ENCODE data around the gene PDZRN4. TPM values are rescaled to one million over a fixed set of nuclear protein-coding genes. Genes with fewer than 3 reads are reported as not detected.

The PDZRN4 gene
- total and polyA plus RNA-seq, 9 donors = 1.5 to 5.0 (median 2.9) TPM

GRCh38 chr12:41402801-41403200, 214.7 kb downstream of the PDZRN4 start:
- DNase-seq = no peak
- Histone ChIP-seq H3K4me3 (ENCODE audit: low read length) (no peak overlapping the region), H3K9me3 (replicated peaks; ENCODE audit: control insufficient read depth, low read depth, low read length) (peaks cover 6% of the 10 kb centered on the region), H3K36me3 (ENCODE audit: control insufficient read depth, insufficient read depth, low read length) (no peaks in the 10 kb centered on the region), H3K27me3 (ENCODE audit: control insufficient read depth, insufficient read depth, low read length) (no peaks in the 10 kb centered on the region), H3K27ac (ENCODE audit: low read length) (no peak overlapping the region), H3K4me1 (ENCODE audit: control insufficient read depth, insufficient read depth, low read length) (no peaks in the 10 kb centered on the region)
- no CpG with 5 or more reads among the region's 6 CpGs for WGBS (ENCODE audit: insufficient coverage)

GRCh38 chr12:41407232-41407799, 219.2 kb downstream of the PDZRN4 start:
- Histone ChIP-seq H3K36me3 (ENCODE audit: control insufficient read depth, insufficient read depth, low read length) (no peaks in the 10 kb centered on the region), H3K4me3 (ENCODE audit: low read length) (no peak overlapping the region), H3K27ac (ENCODE audit: low read length) (no peak overlapping the region), H3K9me3 (replicated peaks; ENCODE audit: control insufficient read depth, low read depth, low read length) (peaks cover 6% of the 10 kb centered on the region), H3K27me3 (ENCODE audit: control insufficient read depth, insufficient read depth, low read length) (no peaks in the 10 kb centered on the region), H3K4me1 (ENCODE audit: control insufficient read depth, insufficient read depth, low read length) (no peaks in the 10 kb centered on the region)
- DNase-seq = peak; percentile 13
- 60% methylated on average over 1 of the region's 3 CpGs for WGBS (ENCODE audit: insufficient coverage)

GRCh38 chr12:41409628-41410027, 221.5 kb downstream of the PDZRN4 start:
- no peak for DNase-seq
- H3K36me3 ChIP-seq (ENCODE audit: control insufficient read depth, insufficient read depth, low read length) = no peaks in the 10 kb centered on the region
- no peak overlapping the region for H3K27ac ChIP-seq (ENCODE audit: low read length)
- no peak overlapping the region for H3K4me3 ChIP-seq (ENCODE audit: low read length)
- 100% methylated on average over 1 of the region's 2 CpGs for WGBS (ENCODE audit: insufficient coverage)
- peaks cover 4% of the 10 kb centered on the region for H3K9me3 ChIP-seq (replicated peaks; ENCODE audit: control insufficient read depth, low read depth, low read length)
- H3K27me3 ChIP-seq (ENCODE audit: control insufficient read depth, insufficient read depth, low read length) = no peaks in the 10 kb centered on the region
- no peaks in the 10 kb centered on the region for H3K4me1 ChIP-seq (ENCODE audit: control insufficient read depth, insufficient read depth, low read length)

- H3K9me3 ChIP-seq (replicated peaks; ENCODE audit: control insufficient read depth, low read depth, low read length) = peaks cover 2% of the 10 kb centered on the region
- peaks cover 2% of the 10 kb centered on the region for H3K4me1 ChIP-seq (ENCODE audit: control insufficient read depth, insufficient read depth, low read length)
- WGBS (ENCODE audit: insufficient coverage) = no CpG with 5 or more reads among the region's 3 CpGs
- H3K27me3 ChIP-seq (ENCODE audit: control insufficient read depth, insufficient read depth, low read length) = no peaks in the 10 kb centered on the region
- H3K4me3 ChIP-seq (ENCODE audit: low read length) = no peak overlapping the region
- H3K36me3 ChIP-seq (ENCODE audit: control insufficient read depth, insufficient read depth, low read length) = no peaks in the 10 kb centered on the region
- no peak for DNase-seq
- no peak overlapping the region for H3K27ac ChIP-seq (ENCODE audit: low read length)
Observed at GRCh38 chr12:41418586-41418985, 230.5 kb downstream of the PDZRN4 start.

GRCh38 chr12:41419131-41419893, 231.2 kb downstream of the PDZRN4 start:
- WGBS (ENCODE audit: insufficient coverage) = 67% methylated on average over 2 of the region's 4 CpGs
- DNase-seq = peak; percentile 8
- no peak overlapping the region for H3K27ac ChIP-seq (ENCODE audit: low read length)

GRCh38 chr12:41424651-41425050, 236.5 kb downstream of the PDZRN4 start:
- H3K36me3 ChIP-seq (ENCODE audit: control insufficient read depth, insufficient read depth, low read length) = no peaks in the 10 kb centered on the region
- no peak overlapping the region for H3K4me3 ChIP-seq (ENCODE audit: low read length)
- peak; percentile 33 for DNase-seq
- WGBS (ENCODE audit: insufficient coverage) = no CpG with 5 or more reads among the region's 1 CpG
- no peaks in the 10 kb centered on the region for H3K4me1 ChIP-seq (ENCODE audit: control insufficient read depth, insufficient read depth, low read length)
- H3K27me3 ChIP-seq (ENCODE audit: control insufficient read depth, insufficient read depth, low read length) = no peaks in the 10 kb centered on the region
- H3K27ac ChIP-seq (ENCODE audit: low read length) = no peak overlapping the region
- H3K9me3 ChIP-seq (replicated peaks; ENCODE audit: control insufficient read depth, low read depth, low read length) = no peaks in the 10 kb centered on the region

More at GRCh38 chr12:41419131-41419893, 231.2 kb downstream of the PDZRN4 start:
- Histone ChIP-seq H3K4me3 (ENCODE audit: low read length) (no peak overlapping the region), H3K36me3 (ENCODE audit: control insufficient read depth, insufficient read depth, low read length) (no peaks in the 10 kb centered on the region), H3K27me3 (ENCODE audit: control insufficient read depth, insufficient read depth, low read length) (no peaks in the 10 kb centered on the region), H3K9me3 (replicated peaks; ENCODE audit: control insufficient read depth, low read depth, low read length) (peaks cover 2% of the 10 kb centered on the region), H3K4me1 (ENCODE audit: control insufficient read depth, insufficient read depth, low read length) (peaks cover 2% of the 10 kb centered on the region)

GRCh38 chr12:41433460-41433859, 245.3 kb downstream of the PDZRN4 start:
- DNase-seq = no peak
- H3K9me3 ChIP-seq (replicated peaks; ENCODE audit: control insufficient read depth, low read depth, low read length) = no peaks in the 10 kb centered on the region
- no peaks in the 10 kb centered on the region for H3K27me3 ChIP-seq (ENCODE audit: control insufficient read depth, insufficient read depth, low read length)
- 90% methylated on average over 5 of the region's 5 CpGs for WGBS (ENCODE audit: insufficient coverage)
- no peaks in the 10 kb centered on the region for H3K36me3 ChIP-seq (ENCODE audit: control insufficient read depth, insufficient read depth, low read length)
- H3K27ac ChIP-seq (ENCODE audit: low read length) = no peak overlapping the region
- no peak overlapping the region for H3K4me3 ChIP-seq (ENCODE audit: low read length)
- no peaks in the 10 kb centered on the region for H3K4me1 ChIP-seq (ENCODE audit: control insufficient read depth, insufficient read depth, low read length)

- H3K4me1 ChIP-seq (ENCODE audit: control insufficient read depth, insufficient read depth, low read length) = no peaks in the 10 kb centered on the region
- no peak for DNase-seq
- H3K9me3 ChIP-seq (replicated peaks; ENCODE audit: control insufficient read depth, low read depth, low read length) = no peaks in the 10 kb centered on the region
- H3K27me3 ChIP-seq (ENCODE audit: control insufficient read depth, insufficient read depth, low read length) = no peaks in the 10 kb centered on the region
- H3K27ac ChIP-seq (ENCODE audit: low read length) = no peak overlapping the region
- H3K4me3 ChIP-seq (ENCODE audit: low read length) = no peak overlapping the region
- 69% methylated on average over 3 of the region's 4 CpGs for WGBS (ENCODE audit: insufficient coverage)
- no peaks in the 10 kb centered on the region for H3K36me3 ChIP-seq (ENCODE audit: control insufficient read depth, insufficient read depth, low read length)
Observed at GRCh38 chr12:41436076-41436475, 248.0 kb downstream of the PDZRN4 start.

- H3K9me3 ChIP-seq (replicated peaks; ENCODE audit: control insufficient read depth, low read depth, low read length) = no peaks in the 10 kb centered on the region
- H3K4me1 ChIP-seq (ENCODE audit: control insufficient read depth, insufficient read depth, low read length) = no peaks in the 10 kb centered on the region
- no peaks in the 10 kb centered on the region for H3K36me3 ChIP-seq (ENCODE audit: control insufficient read depth, insufficient read depth, low read length)
- no peak overlapping the region for H3K4me3 ChIP-seq (ENCODE audit: low read length)
- no peak overlapping the region for H3K27ac ChIP-seq (ENCODE audit: low read length)
- no peak for DNase-seq
- H3K27me3 ChIP-seq (ENCODE audit: control insufficient read depth, insufficient read depth, low read length) = no peaks in the 10 kb centered on the region
- 60% methylated on average over 1 of the region's 5 CpGs for WGBS (ENCODE audit: insufficient coverage)
Observed at GRCh38 chr12:41437563-41437962, 249.4 kb downstream of the PDZRN4 start.

GRCh38 chr12:41438854-41439541, 250.9 kb downstream of the PDZRN4 start:
- Histone ChIP-seq H3K9me3 (replicated peaks; ENCODE audit: control insufficient read depth, low read depth, low read length) (no peaks in the 10 kb centered on the region), H3K27ac (ENCODE audit: low read length) (no peak overlapping the region), H3K4me1 (ENCODE audit: control insufficient read depth, insufficient read depth, low read length) (no peaks in the 10 kb centered on the region), H3K4me3 (ENCODE audit: low read length) (no peak overlapping the region), H3K27me3 (ENCODE audit: control insufficient read depth, insufficient read depth, low read length) (no peaks in the 10 kb centered on the region), H3K36me3 (ENCODE audit: control insufficient read depth, insufficient read depth, low read length) (no peaks in the 10 kb centered on the region)
- DNase-seq = no peak
- WGBS (ENCODE audit: insufficient coverage) = no CpG with 5 or more reads among the region's 3 CpGs

Measured in muscle of leg (tissue), 11 donors.